Measurements from ENCODE around the gene TRPV4.
A peak's percentile ranks its signal among the peaks of the same experiment; 100 is the strongest.

TRPV4 gene

GRCh38 chr12:109738878-109739665 lies 94.1 kb downstream of the TRPV4 start:
- peak; percentile 9 for DNase-seq

- peak; percentile 3 for DNase-seq
These were observed 95.0 kb downstream of the TRPV4 start for GRCh38 chr12:109738209-109738608.

- peak; percentile 9 for DNase-seq
These were observed 95.6 kb downstream of the TRPV4 start for GRCh38 chr12:109737631-109738030.

GRCh38 chr12:109737126-109737525 lies 96.1 kb downstream of the TRPV4 start:
- DNase-seq: peak; percentile 3

GRCh38 chr12:109736552-109737108 lies 96.6 kb downstream of the TRPV4 start:
- peak; percentile 76 for DNase-seq

- peak; percentile 11 for DNase-seq
These were observed 97.2 kb downstream of the TRPV4 start for GRCh38 chr12:109735825-109736551.

GRCh38 chr12:109735051-109735521 lies 98.1 kb downstream of the TRPV4 start:
- no peak for DNase-seq

- peak; percentile 34 for DNase-seq
These were observed 98.8 kb downstream of the TRPV4 start for GRCh38 chr12:109734219-109735000.

All from femur (tissue), 1 donor.